GM18520 (cell line): ENCODE results near the gene IRS1.

Source experiments
- ATAC-seq: cut with Tn5 transposase; IDR thresholded peaks from one replicate; pipeline ENCODE4 v1.9.1; 2021; ENCODE audit not compliant: unreplicated experiment

The IRS1 gene

GRCh38 chr2:226694586-226695284, 104.9 kb downstream of the IRS1 start:
- ATAC-seq = no peak

DNA sequence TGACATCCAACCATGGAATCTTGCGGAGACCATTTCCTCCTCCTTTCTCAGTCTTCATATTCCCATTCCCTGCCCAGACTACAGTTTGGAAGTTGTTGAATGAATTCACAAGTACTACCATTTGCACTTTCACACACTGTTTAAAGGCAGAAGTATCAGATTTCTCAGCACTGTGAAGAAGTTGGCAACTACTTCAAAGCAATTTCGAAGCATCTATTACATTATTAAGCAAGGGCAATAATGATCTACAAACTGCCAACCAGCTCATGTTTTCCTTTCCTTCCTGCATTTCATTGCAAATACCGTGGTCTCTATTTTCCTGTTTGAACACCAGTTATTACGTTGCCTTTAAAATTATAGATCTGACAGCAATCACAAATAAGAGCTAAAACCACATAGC, 105.5 kb downstream of the IRS1 start:
- no peak for ATAC-seq

DNA sequence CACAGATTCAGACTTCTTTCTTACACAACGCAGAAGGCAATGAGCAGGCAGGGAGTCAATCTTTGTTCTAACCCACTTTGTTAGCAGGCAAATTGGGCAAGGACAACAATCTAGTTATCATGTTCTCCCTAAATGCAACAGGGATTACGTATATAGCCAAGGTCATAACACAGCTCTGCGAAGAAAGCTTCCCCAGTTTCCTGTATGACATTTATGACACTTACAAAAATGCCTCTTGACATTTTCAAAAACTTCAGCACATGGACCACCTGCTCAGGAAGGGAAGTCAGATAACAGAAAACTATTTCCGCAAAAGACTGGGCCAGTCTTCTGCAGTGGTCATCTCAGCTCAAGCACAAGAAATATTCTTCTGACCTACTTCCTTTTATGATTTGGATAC, 106.1 kb downstream of the IRS1 start:
- ATAC-seq = no peak

GRCh38 chr2:226692521-226693126, 107.0 kb downstream of the IRS1 start:
- ATAC-seq = no peak

DNA sequence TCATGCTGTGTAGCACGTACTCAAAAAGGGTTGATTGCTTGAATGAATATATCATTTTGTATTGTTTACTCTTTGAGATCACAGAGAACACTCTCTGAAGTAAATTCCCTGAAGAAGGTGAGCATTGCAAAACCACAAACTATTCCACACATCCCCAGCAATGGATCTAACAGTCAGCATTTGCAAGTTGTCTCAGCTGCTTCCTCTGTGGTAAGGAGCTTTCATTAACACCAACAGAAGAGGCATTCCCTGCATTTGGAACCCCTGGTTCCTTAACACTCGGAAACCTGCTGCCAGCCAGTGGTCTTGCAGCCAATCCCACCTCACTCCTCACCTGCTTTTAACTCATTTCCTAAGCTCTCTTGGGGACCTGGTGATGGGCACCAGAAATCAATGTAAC, 108.4 kb downstream of the IRS1 start:
- ATAC-seq = no peak

DNA sequence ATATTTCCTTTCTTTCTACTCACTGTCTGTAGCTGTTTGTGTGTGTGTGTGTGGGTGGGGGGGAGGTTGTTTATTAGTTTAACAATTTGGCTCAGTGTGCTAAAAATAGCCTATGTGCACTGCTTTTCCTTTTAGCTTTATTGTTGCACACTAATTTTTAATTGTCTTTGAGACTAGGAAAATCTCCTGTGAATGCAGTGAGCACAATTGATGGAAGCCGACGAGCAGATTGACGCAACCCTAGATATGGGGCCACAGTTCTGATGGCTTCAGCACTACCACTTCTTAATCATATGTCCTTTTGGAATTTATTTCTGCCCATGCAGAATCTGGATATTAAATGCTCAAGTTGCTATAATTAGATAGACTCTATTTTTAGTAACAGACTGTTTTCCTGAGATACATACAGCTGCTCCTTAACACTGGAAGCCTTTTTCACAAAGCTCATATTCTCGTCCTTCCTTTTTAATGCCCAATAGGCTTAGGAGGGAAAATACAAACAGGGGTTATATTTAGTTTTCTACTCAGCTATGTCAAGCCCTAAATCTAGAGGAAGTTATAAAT, 109.1 kb downstream of the IRS1 start:
- no peak for ATAC-seq

DNA sequence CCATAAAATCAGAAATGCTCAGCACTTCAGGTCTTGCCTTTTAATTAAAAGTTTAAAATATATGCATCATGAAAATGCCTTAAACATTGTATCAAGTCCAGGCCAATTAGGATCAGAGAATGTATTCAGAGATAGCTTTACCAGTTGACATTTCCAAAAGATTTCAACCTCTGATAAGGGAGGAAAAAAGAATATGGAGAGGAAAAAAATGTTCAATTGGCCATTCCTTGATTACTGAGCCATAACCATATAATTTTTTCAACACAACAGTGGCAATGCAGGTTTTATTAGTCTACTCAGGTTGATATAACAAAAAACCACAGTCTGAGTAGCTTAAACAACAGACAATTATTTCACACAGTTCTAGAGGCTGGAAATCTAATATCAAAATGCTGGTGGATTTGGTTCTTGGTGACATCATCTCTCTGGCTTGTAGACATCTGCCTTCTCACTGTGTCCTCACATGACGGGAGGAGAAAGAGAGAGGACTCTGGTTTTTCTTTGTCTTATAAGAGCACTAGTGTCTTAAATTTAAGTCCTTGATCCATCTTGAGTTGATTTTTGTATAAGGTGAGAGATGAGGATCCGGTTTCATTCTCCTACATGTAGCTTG, 111.9 kb downstream of the IRS1 start:
- ATAC-seq = no peak

GRCh38 chr2:226684563-226684959, 115.1 kb downstream of the IRS1 start:
- no peak for ATAC-seq

DNA sequence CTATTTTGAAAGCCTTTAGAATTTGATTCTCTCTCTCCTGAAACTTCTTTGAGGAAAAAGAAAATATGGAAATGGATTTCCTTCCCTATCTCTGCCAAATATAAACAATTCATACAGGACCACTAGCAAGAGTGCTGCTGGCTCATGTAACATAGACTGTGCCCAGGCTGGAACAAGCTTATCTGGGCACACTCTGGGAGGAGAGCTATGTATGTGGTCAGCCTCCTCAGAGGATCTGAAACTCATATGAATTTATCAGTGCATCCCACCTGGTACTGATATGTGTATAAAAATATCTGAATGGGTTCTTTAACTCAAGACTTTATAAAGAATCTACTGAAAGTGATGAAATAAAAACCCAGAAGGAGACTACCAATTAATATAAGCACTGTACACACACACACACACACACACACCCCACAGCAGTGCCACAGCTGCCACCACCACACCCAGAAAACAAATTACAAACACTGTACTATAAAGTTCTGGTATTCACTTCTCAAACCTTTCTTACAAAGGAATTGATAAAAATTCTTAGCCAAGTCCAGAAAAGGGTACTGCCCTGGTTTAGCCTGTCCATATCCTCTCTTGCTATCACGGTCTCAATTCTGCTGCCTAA, 115.6 kb downstream of the IRS1 start:
- ATAC-seq = no peak

- ATAC-seq = no peak
These were observed 116.4 kb downstream of the IRS1 start for GRCh38 chr2:226683196-226683595.
